HG02759 (cell line): ENCODE measurements around the gene NABP2.
"Not testable (repeated sequence)": the region's sequence is repeated elsewhere in the genome, so short reads cannot be mapped to it uniquely, and the experiment has no call there.

Source experiments
- ATAC-seq: cut with Tn5 transposase; IDR thresholded peaks from one replicate; pipeline ENCODE4 v1.9.1; 2021; ENCODE audit warnings: mild to moderate bottlenecking, moderate library complexity; ENCODE audit not compliant: unreplicated experiment

The NABP2 gene

GRCh38 chr12:56271031-56271430, 46.9 kb downstream of the NABP2 start:
- no peak for ATAC-seq

GRCh38 chr12:56272468-56272867, 48.3 kb downstream of the NABP2 start:
- ATAC-seq, result not testable (repeated sequence)

- ATAC-seq, result no peak
These were observed 50.2 kb downstream of the NABP2 start for GRCh38 chr12:56274299-56274698.

DNA sequence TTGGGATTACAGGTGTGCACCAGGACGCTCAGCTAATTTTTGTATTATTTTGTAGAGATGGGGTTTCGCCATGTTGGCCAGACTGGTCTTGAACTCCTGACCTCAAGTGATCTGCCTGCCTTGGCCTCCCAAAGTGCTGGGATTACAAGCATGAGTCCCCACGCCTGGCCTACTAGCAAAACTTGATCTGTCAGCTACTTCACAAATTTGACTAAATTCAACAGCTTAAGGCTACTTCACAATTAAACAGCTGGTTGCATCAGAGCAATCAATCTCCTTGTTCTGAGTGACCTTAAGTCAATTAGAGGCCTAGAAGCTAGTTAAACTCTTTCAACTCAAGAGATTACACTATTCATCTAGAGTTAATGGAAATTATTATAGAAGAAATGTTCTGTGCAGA, 54.8 kb downstream of the NABP2 start:
- ATAC-seq, result no peak
